Measurements from ENCODE around the gene ACTR1A. TPM values are rescaled to one million over a fixed set of nuclear protein-coding genes. Genes with fewer than 3 reads are reported as not detected.
"Not testable (repeated sequence)": the region's sequence is repeated elsewhere in the genome, so short reads cannot be mapped to it uniquely, and the experiment has no call there.

ACTR1A gene
- total and polyA plus RNA-seq, 12 donors, result 90.1 to 138 (median 110) TPM

- Histone ChIP-seq H3K27me3 (no peaks in the 10 kb centered on the region), H3K4me3 (no peak overlapping the region), H3K9me3 (no peaks in the 10 kb centered on the region), H3K27ac (no peak overlapping the region), H3K4me1 (peaks cover 0 to 7% (median 0%) of the 10 kb centered on the region in 9 donors), H3K36me3 (no peaks in the 10 kb centered on the region)
- no peak for TF ChIP-seq CTCF (IDR thresholded peaks at IDR 0.05)
- intact Hi-C loops (cut with DNase I), result no loop called here
- no peak for DNase-seq
- no peak for ATAC-seq
- 96 to 98% methylated on average over 7 of the region's 7 CpGs for whole genome bisulfite sequencing, 2 donors
These were observed 33.1 kb upstream of the ACTR1A start for GRCh38 chr10:102535481-102536147.

GRCh38 chr10:102534966-102535365, 32.5 kb upstream of the ACTR1A start:
- 94 to 98% methylated on average over 9 of the region's 9 CpGs for WGBS, 2 donors
- H3K36me3 ChIP-seq; H3K9me3 ChIP-seq; ATAC-seq; intact Hi-C loops (cut with DNase I); H3K27ac ChIP-seq; H3K27me3 ChIP-seq; H3K4me1 ChIP-seq; H3K4me3 ChIP-seq; DNase-seq: not testable (repeated sequence)

- DNase-seq (no peak), ATAC-seq (no peak)
- H3K27me3 ChIP-seq, result no peaks in the 10 kb centered on the region
- no peak overlapping the region for H3K4me3 ChIP-seq
- intact Hi-C loops (cut with DNase I), result no loop called here
- H3K9me3 ChIP-seq, result no peaks in the 10 kb centered on the region
- H3K4me1 ChIP-seq, result peaks cover 0 to 7% (median 0%) of the 10 kb centered on the region in 9 donors
- no peaks in the 10 kb centered on the region for H3K36me3 ChIP-seq
- no peak for TF ChIP-seq CTCF (IDR thresholded peaks at IDR 0.05)
- H3K27ac ChIP-seq, result no peak overlapping the region
- 82 to 92% methylated on average over 13 of the region's 13 CpGs for WGBS, 2 donors
These were observed 31.8 kb upstream of the ACTR1A start for GRCh38 chr10:102534333-102534732.

- no peak overlapping the region for H3K27ac ChIP-seq
- no peak overlapping the region for H3K4me3 ChIP-seq
- no peak for TF ChIP-seq CTCF (IDR thresholded peaks at IDR 0.05)
- no peaks in the 10 kb centered on the region for H3K9me3 ChIP-seq
- ATAC-seq, result no peak
- peaks cover 0 to 31% (median 0%) of the 10 kb centered on the region in 9 donors for H3K36me3 ChIP-seq
- peaks cover 0 to 23% (median 4%) of the 10 kb centered on the region in 9 donors for H3K4me1 ChIP-seq
- WGBS, 2 donors, result 72 to 76% methylated on average over 2 of the region's 2 CpGs
- intact Hi-C loops (cut with DNase I), result no loop called here
- H3K27me3 ChIP-seq, result no peaks in the 10 kb centered on the region
- DNase-seq, result no peak
These were observed 25.0 kb upstream of the ACTR1A start for GRCh38 chr10:102527546-102527945.

GRCh38 chr10:102524746-102525145, 22.2 kb upstream of the ACTR1A start:
- ATAC-seq, result peak in 1 of 8 donors; percentile 48
- TF ChIP-seq CTCF (IDR thresholded peaks at IDR 0.05), result no peak
- intact Hi-C loops (cut with DNase I), result no loop called here
- Histone ChIP-seq H3K27ac (peak overlapping the region in 1 of 10 donors; percentile 1), H3K36me3 (peaks cover 0 to 53% (median 0%) of the 10 kb centered on the region in 9 donors), H3K27me3 (no peaks in the 10 kb centered on the region), H3K9me3 (no peaks in the 10 kb centered on the region), H3K4me1 (peaks cover 0 to 23% (median 4%) of the 10 kb centered on the region in 9 donors), H3K4me3 (no peak overlapping the region)
- DNase-seq, result no peak
- WGBS, 2 donors, result 70 to 71% methylated on average over 4 of the region's 4 CpGs
